SK-N-SH treated with all-trans-retinoic acid at 6 μM for 48 hours (cell line): ENCODE measurements around the gene SPACDR.
"Not testable (repeated sequence)": the region's sequence is repeated elsewhere in the genome, so short reads cannot be mapped to it uniquely, and the experiment has no call there.

Source experiments
- ATAC-seq: fragments of 200-7000 bp; cut with Tn5 transposase; 3 replicates; pipeline ENCODE4 v1.9.1; 2020; ENCODE audit warnings: mild to moderate bottlenecking, moderate library complexity
- ARNTL ChIP-seq: fragments of 450-650 bp; formaldehyde crosslinking; IDR thresholded peaks from 2 replicates; pipeline ENCODE4 v1.5.0; 2020; ENCODE audit warnings: low read depth, mild to moderate bottlenecking, moderate library complexity, borderline replicate concordance
- BACH2 ChIP-seq: fragments of 250-450 bp; sonication (Bioruptor Pico); IDR thresholded peaks from 2 replicates; pipeline ENCODE4 v1.9.0; 2021; ENCODE audit warnings: mild to moderate bottlenecking, borderline replicate concordance
- CSDC2 ChIP-seq: fragments of 250-450 bp; sonication (Bioruptor Pico); IDR thresholded peaks from 2 replicates; pipeline ENCODE4 v1.5.0; 2020; ENCODE audit warnings: mild to moderate bottlenecking, moderate library complexity
- GLIS3 ChIP-seq: fragments of 250-450 bp; sonication (Bioruptor Pico); IDR thresholded peaks from 2 replicates; pipeline ENCODE4 v1.5.0; 2020; ENCODE audit warnings: mild to moderate bottlenecking, moderate library complexity
- ISL1 ChIP-seq: fragments of 250-450 bp; sonication (Bioruptor Pico); IDR thresholded peaks from 2 replicates; pipeline ENCODE4 v2.1.2; 2022; ENCODE audit warnings: mild to moderate bottlenecking, moderate library complexity
- OSR1 ChIP-seq: fragments of 250-450 bp; sonication (Bioruptor Pico); IDR thresholded peaks from 2 replicates; pipeline ENCODE4 v1.8.0; 2022; ENCODE audit warnings: moderate library complexity, mild to moderate bottlenecking, inconsistent platforms
- PPARA ChIP-seq: fragments of 250-450 bp; sonication (Bioruptor Pico); IDR thresholded peaks from 2 replicates; pipeline ENCODE4 v1.5.0; 2020; ENCODE audit warnings: mild to moderate bottlenecking, borderline replicate concordance
- RARB ChIP-seq: fragments of 250-450 bp; sonication (Bioruptor Pico); IDR thresholded peaks from 2 replicates; pipeline ENCODE4 v1.8.0; 2021; ENCODE audit warnings: mild to moderate bottlenecking, moderate library complexity
- SNAI2 ChIP-seq: fragments of 250-450 bp; sonication (Bioruptor Pico); IDR thresholded peaks from 2 replicates; pipeline ENCODE4 v1.5.0; 2020; ENCODE audit warnings: mild to moderate bottlenecking, moderate library complexity
- TCF4 ChIP-seq: fragments of 250-450 bp; sonication (Bioruptor Pico); IDR thresholded peaks from 2 replicates; pipeline ENCODE4 v1.8.0; 2021; ENCODE audit warnings: mild to moderate bottlenecking, moderate library complexity, borderline replicate concordance
- TOX ChIP-seq: fragments of 250-450 bp; sonication (Bioruptor Pico); IDR thresholded peaks from 2 replicates; pipeline ENCODE4 v1.8.0; 2021; ENCODE audit warnings: mild to moderate bottlenecking, moderate library complexity, borderline replicate concordance
- ZC3H10 ChIP-seq: fragments of 250-450 bp; sonication (Bioruptor Pico); IDR thresholded peaks from 2 replicates; pipeline ENCODE4 v1.5.1; 2021; ENCODE audit warnings: mild to moderate bottlenecking, moderate library complexity
- ZFP3 ChIP-seq: fragments of 250-450 bp; sonication (Bioruptor Pico); IDR thresholded peaks from 2 replicates; pipeline ENCODE4 v1.5.0; 2020; ENCODE audit warnings: mild to moderate bottlenecking, moderate library complexity
- ZFP30 ChIP-seq: fragments of 450-650 bp; formaldehyde crosslinking; IDR thresholded peaks from 2 replicates; pipeline ENCODE4 v1.5.0; 2022; ENCODE audit warnings: mild to moderate bottlenecking, moderate library complexity
- ZNF565 ChIP-seq: fragments of 450-650 bp; formaldehyde crosslinking; conservative IDR thresholded peaks from 2 replicates; pipeline ENCODE4 v1.5.0; 2020; ENCODE audit warnings: low read depth, mild to moderate bottlenecking, moderate library complexity
- ZNF70 ChIP-seq: fragments of 450-650 bp; formaldehyde crosslinking; IDR thresholded peaks from 2 replicates; pipeline ENCODE4 v1.5.0; 2020; ENCODE audit warnings: mild to moderate bottlenecking, moderate library complexity
- ZNF8 ChIP-seq: fragments of 450-650 bp; formaldehyde crosslinking; IDR thresholded peaks from 2 replicates; pipeline ENCODE4 v1.5.0; 2020; ENCODE audit warnings: mild to moderate bottlenecking, moderate library complexity
- TF ChIP-seq, protein P1 (sequence below): fragments of 250-450 bp; sonication (Bioruptor Pico); IDR thresholded peaks from 2 replicates; pipeline ENCODE4 v1.8.0; 2020; ENCODE audit warnings: mild to moderate bottlenecking, moderate library complexity, borderline replicate concordance
- TF ChIP-seq, protein P2 (sequence below): fragments of 250-450 bp; sonication (Bioruptor Pico); IDR thresholded peaks from 2 replicates; pipeline ENCODE4 v1.5.1; 2020; ENCODE audit warnings: low read depth, mild to moderate bottlenecking, moderate library complexity
- TF ChIP-seq, protein P3 (sequence below): fragments of 250-450 bp; sonication (Bioruptor Pico); IDR thresholded peaks from 2 replicates; pipeline ENCODE4 v1.8.0; 2021; ENCODE audit warnings: low read depth, mild to moderate bottlenecking, moderate library complexity, borderline replicate concordance
- TF ChIP-seq, protein P4 (sequence below): fragments of 250-450 bp; sonication (Bioruptor Pico); IDR thresholded peaks from 2 replicates; pipeline ENCODE4 v1.5.1; 2021; ENCODE audit warnings: mild to moderate bottlenecking, moderate library complexity

Gene SPACDR

DNA sequence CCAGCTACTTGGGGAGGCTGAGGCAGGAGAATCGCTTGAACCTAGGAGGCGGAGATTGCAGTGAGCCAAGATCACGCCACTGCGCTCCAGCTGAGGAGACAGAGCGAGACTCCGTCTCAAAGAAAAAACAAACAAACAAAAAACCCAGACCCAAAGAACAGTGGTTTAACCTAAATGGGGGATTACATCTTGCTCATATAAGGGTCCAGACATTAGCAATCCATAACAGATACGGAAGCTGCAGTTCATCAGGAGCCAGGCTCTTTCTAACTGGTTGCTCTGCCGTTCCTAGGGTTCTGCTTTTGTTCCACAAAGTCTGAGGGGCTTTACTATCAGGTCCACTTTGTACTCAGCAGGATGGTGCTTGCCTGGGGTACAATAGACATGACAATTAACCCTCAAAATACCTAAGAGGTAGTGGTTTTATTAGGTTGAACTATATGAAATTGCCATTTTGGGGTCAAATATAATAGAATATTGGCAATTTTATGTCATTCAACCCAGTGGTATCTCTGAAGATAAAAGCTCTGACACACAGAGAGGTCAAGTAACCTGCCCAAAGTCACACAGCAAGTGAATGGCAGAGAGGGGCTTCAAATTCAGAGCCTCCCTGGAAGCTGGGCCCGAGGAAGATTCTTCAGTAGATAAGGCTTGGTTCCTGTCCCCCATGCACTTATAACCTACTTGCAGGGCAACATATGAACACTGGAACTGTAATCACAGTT is 41.0 kb upstream of the SPACDR start:
- no peak for ATAC-seq
- TF ChIP-seq RARB (CRISPR knock-in tag), result no peak

DNA sequence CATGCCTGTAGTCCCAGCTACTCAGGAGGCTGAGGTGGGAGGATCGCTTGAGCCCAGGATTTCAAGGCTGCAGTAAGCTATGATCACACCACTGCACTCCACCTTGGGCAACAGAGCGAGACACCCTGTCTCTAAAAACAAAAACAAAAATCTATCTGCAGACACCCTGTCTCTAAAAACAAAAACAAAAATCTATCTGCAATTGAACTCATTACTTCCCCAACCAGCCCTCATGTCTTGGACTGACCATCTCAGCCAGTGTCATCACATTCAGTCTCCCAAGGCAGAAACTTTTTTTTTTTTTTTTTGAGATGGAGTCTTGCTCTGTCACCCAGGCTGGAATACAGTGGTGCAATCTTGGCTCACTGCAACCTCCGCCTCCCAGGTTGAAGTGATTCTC is 40.0 kb upstream of the SPACDR start:
- ATAC-seq, result peak; percentile 21; the same call in 1 of the 3 replicates

DNA sequence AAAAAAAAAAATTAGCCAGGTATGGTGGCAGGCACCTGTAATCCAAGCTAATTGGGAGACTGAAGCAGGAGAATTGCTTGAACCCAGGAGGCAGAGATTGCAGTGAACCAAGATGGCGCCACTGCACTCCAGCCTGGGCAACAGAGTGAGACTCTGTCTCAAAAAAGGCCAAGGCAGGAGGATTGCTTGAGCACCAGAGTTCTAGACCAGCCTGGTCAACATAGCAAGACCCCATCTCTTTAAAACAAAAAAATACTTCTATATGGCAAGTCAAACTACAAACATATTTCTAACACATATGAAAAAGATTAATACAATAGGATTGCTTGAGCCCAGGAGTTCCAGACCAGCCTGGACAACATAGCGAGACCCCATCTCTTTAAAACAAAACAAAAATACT is 36.7 kb upstream of the SPACDR start:
- ATAC-seq, result not testable (repeated sequence)

DNA sequence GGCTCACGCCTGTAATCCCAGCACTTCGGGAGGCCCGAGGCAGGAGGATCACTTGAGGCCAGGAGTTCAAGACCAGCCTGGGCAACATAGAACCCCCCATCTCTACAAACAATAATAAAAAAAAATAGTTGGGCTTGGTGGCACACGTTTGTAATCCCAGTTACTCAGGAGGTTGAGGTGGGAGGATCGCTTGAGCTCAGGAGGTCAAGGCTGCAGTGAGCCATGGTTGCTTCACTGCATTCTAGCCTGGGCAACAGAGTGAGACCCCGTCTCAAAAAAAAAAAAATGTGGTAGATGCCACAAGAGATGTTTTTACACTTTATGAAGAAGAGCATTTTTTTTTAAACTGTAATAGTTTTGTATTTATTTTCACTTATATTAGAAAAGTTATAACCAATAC is 32.4 kb upstream of the SPACDR start:
- no peak for TF ChIP-seq ZNF8 (CRISPR knock-in tag)
- no peak for TF ChIP-seq ISL1 (CRISPR knock-in tag)
- no peak for TF ChIP-seq ZNF70 (CRISPR knock-in tag)
- TF ChIP-seq, protein P1, sequence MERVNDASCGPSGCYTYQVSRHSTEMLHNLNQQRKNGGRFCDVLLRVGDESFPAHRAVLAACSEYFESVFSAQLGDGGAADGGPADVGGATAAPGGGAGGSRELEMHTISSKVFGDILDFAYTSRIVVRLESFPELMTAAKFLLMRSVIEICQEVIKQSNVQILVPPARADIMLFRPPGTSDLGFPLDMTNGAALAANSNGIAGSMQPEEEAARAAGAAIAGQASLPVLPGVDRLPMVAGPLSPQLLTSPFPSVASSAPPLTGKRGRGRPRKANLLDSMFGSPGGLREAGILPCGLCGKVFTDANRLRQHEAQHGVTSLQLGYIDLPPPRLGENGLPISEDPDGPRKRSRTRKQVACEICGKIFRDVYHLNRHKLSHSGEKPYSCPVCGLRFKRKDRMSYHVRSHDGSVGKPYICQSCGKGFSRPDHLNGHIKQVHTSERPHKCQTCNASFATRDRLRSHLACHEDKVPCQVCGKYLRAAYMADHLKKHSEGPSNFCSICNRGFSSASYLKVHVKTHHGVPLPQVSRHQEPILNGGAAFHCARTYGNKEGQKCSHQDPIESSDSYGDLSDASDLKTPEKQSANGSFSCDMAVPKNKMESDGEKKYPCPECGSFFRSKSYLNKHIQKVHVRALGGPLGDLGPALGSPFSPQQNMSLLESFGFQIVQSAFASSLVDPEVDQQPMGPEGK (CRISPR knock-in tag), result no peak
- no peak for TF ChIP-seq CSDC2 (CRISPR knock-in tag)
- TF ChIP-seq PPARA (CRISPR knock-in tag), result no peak
- TF ChIP-seq, protein P2, sequence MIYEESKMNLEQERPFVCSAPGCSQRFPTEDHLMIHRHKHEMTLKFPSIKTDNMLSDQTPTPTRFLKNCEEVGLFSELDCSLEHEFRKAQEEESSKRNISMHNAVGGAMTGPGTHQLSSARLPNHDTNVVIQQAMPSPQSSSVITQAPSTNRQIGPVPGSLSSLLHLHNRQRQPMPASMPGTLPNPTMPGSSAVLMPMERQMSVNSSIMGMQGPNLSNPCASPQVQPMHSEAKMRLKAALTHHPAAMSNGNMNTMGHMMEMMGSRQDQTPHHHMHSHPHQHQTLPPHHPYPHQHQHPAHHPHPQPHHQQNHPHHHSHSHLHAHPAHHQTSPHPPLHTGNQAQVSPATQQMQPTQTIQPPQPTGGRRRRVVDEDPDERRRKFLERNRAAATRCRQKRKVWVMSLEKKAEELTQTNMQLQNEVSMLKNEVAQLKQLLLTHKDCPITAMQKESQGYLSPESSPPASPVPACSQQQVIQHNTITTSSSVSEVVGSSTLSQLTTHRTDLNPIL (CRISPR knock-in tag), result no peak
- no peak for TF ChIP-seq ZFP30
- no peak for TF ChIP-seq BACH2 (CRISPR knock-in tag)
- no peak for TF ChIP-seq SNAI2 (CRISPR knock-in tag)
- no peak for TF ChIP-seq TOX (CRISPR knock-in tag)
- TF ChIP-seq ARNTL (CRISPR knock-in tag), result no peak
- no peak for TF ChIP-seq TCF4 (CRISPR knock-in tag)
- TF ChIP-seq OSR1 (CRISPR knock-in tag), result no peak
- ATAC-seq, result no peak

DNA sequence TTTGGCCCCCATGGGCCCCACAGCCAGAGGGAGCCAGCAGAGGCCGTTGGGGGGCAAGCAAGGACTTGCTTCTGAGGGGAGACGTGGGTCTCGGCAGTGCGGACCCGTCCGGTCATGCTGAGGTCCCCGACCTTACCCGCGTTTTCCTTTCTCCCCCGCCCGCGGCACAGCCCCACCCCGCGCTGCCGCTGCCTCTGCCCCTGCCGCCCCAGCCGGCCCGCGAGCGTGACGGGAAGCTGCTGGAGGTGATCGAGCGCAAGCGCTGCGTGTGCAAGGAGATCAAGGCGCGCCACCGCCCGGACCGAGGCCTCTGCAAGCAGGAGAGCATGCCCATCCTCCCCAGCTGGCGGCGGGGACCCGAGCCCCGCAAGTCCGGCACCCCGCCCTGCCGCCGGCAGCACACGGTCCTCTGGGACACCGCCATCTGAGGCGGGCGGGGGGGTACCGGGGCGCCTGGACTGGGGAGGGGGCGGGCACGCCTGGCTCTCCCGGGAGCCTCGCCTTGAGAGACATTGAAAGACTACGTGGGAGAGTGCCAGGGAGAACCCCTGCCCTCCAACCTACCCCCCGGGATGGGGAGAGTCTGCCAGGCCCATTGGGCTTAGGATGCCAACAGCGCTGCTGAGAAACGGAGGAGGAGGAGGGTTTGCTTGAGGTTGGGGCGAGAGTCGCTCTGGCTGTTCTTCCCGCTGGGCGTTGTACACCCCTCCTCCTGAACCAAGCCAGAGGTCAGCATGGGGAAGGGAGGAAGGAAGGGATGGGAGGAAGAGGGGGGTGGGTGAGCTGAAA is 29.6 kb upstream of the SPACDR start:
- ATAC-seq, result no peak
- no peak for TF ChIP-seq RARB (CRISPR knock-in tag)
- TF ChIP-seq SNAI2 (CRISPR knock-in tag), result no peak
- TF ChIP-seq PPARA (CRISPR knock-in tag), result no peak
- TF ChIP-seq, protein P3, sequence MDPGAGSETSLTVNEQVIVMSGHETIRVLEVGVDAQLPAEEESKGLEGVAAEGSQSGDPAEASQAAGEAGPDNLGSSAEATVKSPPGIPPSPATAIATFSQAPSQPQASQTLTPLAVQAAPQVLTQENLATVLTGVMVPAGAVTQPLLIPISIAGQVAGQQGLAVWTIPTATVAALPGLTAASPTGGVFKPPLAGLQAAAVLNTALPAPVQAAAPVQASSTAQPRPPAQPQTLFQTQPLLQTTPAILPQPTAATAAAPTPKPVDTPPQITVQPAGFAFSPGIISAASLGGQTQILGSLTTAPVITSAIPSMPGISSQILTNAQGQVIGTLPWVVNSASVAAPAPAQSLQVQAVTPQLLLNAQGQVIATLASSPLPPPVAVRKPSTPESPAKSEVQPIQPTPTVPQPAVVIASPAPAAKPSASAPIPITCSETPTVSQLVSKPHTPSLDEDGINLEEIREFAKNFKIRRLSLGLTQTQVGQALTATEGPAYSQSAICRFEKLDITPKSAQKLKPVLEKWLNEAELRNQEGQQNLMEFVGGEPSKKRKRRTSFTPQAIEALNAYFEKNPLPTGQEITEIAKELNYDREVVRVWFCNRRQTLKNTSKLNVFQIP (CRISPR knock-in tag), result no peak
- TF ChIP-seq, protein P1 (CRISPR knock-in tag), result no peak
- TF ChIP-seq ZFP3, result no peak
- TF ChIP-seq ZFP30, result no peak
- TF ChIP-seq OSR1 (CRISPR knock-in tag), result no peak
- TF ChIP-seq TCF4 (CRISPR knock-in tag), result no peak
- no peak for TF ChIP-seq ZNF8 (CRISPR knock-in tag)
- TF ChIP-seq ZNF565 (CRISPR knock-in tag), result no peak
- TF ChIP-seq, protein P2 (CRISPR knock-in tag), result no peak
- TF ChIP-seq ZC3H10 (CRISPR knock-in tag), result no peak
- TF ChIP-seq, protein P4, sequence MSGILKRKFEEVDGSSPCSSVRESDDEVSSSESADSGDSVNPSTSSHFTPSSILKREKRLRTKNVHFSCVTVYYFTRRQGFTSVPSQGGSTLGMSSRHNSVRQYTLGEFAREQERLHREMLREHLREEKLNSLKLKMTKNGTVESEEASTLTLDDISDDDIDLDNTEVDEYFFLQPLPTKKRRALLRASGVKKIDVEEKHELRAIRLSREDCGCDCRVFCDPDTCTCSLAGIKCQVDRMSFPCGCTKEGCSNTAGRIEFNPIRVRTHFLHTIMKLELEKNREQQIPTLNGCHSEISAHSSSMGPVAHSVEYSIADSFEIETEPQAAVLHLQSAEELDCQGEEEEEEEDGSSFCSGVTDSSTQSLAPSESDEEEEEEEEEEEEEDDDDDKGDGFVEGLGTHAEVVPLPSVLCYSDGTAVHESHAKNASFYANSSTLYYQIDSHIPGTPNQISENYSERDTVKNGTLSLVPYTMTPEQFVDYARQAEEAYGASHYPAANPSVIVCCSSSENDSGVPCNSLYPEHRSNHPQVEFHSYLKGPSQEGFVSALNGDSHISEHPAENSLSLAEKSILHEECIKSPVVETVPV (CRISPR knock-in tag), result no peak
- no peak for TF ChIP-seq GLIS3 (CRISPR knock-in tag)
- no peak for TF ChIP-seq ARNTL (CRISPR knock-in tag)
